Stromal cell of bone marrow (primary cell): ENCODE results near the gene DNAJC28.
"Not testable (repeated sequence)": the region's sequence is repeated elsewhere in the genome, so short reads cannot be mapped to it uniquely, and the experiment has no call there.

Source experiments
- DNase-seq: peaks from one replicate; pipeline ENCODE4 v3.0.0-alpha.2; 2012; ENCODE audit warnings: low read depth

DNAJC28 gene, protein sequence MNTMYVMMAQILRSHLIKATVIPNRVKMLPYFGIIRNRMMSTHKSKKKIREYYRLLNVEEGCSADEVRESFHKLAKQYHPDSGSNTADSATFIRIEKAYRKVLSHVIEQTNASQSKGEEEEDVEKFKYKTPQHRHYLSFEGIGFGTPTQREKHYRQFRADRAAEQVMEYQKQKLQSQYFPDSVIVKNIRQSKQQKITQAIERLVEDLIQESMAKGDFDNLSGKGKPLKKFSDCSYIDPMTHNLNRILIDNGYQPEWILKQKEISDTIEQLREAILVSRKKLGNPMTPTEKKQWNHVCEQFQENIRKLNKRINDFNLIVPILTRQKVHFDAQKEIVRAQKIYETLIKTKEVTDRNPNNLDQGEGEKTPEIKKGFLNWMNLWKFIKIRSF

DNA sequence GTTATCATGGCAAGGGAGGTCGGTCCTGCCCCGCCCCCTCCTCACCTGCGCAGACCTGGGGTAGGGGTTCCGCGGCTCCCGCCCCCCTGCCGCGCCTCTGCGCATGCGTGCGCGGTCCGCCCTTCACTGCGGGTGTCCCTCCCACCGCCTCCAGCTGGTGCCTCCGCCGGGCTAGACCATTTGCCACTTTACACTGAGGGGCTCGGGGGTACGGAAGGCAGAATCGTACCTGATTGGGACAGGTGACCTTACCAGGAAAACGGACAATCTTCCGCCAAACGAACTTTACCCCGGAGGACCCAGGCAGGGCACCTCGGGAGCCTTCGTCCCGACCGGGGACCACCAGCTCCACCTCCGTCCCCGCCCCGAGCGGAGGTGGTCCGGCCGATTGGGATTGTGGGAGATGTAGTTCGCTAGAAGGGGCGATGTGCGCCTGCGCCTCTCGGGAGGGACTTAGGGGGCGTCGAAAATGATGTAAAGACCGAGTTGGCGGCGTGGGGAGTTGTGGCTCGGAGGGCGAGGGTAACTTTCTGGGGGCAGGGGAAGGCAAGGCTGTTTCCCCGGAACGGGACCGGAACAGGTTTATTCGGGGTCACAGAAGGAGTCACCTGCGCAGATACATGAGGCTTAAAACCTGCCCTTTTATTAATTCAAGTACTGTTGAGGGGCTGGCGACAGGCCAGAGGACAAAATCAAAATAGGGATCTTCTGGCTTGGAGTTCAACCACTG lies at the start of gene DNAJC28:
Gene DNAJC28, minus strand, starts transcription at position 344 of the 730 bp plus-strand sequence. CDS start 2,323 bp downstream, outside the sequence.
- peak; percentile 84 for DNase-seq

DNA sequence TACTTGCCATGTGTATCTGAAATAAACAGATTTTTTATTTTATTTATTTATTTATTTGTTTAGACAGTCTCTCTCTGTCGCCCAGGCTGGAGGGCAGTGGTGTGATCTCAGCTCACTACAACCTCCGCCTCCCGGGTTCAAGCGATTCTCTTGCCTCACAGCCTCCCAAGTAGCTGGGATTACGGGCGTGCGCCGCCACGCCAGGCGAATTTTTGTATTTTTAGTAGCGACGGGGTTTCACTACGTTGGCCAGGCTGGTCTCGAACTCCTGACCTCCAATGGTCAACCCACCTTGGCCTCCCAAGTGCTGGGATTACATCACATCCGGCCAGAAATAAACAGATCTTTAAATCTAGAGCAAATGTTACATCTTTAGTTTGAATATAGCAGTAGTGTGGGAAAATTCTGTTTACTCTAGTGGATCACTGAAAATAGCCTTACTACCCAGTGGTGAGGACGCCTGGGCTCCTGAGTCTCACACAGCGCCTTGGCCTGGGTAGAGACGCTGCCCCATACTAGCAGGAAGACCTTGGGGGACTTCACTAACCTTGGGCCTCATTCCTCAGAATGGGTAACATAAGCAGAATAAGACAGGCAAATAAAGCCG lies 49.7 kb upstream of the DNAJC28 start:
- DNase-seq: no peak

DNA sequence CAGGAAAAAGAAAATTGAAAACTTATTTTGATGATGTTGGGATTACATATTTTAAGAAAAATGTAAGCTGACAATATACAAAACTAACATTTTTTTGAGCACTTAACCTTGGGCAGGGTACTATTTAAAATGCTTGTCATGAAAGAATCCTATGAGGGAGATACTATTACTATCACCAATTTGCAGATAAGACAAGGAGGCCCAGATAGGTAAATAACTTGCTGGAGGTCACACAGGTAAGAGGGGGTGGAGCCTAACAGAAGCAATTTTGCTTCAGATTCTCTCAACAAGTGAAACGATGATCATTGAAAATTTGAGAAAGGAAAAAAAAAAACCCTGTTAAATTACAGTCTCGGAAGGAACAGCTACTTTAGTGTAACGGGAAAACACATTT lies 49.2 kb upstream of the DNAJC28 start:
- DNase-seq: no peak

DNA sequence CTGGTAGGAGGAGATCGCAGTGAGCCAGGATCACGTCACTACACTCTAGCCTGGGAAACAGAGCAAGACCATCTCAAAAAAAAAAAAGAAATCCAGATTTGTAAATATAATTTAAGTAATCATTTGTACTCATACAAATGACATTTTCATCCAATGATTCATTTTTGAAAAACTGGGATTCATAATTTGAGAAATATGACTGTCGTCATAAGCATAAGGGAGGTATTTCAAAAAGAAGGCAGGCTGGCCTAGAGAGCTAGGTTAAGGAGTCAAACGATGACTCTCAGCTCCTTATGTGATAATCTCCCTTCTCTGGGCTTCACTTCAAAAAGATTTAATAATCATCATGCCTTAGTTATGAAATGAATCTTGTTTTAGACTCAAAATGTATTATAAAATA lies 48.1 kb upstream of the DNAJC28 start:
- DNase-seq: peak; percentile 41

DNA sequence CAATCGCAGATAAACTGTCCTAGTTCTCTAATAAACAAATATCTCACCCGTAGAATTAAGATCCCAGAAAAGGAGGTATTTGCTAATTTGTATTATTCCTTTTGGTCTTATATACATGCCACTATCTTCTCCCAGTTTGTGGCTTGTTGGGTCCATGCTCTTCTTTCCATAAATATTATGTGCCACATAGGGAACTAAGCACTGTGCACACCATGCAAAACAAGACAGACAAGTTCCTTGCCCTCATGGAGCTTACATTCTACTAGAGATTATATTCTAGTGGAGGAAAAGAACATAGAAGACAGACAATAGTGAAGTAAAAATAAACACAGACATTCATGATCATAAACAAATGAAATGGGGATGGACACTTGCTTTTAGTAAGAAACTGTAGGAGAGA lies 45.7 kb upstream of the DNAJC28 start:
- DNase-seq: no peak

DNA sequence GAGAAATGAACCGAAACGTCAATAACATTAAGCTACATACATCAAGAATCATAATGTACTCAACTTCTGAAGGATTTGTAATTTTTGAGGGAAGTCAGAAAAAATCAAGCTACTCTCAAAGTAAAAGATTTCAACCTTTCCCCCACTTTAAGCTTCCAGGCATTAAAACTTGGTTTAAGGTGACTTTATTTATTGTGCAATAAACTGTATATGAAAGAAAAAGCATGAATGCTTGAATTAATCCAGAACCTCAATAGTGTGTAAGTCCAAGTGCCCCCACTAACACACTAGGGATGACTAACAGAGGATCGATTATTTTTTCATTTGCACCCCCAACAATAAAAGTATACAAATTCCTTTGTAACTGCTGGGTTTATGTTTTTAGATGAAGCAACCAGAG lies 39.5 kb upstream of the DNAJC28 start:
- DNase-seq: no peak

DNA sequence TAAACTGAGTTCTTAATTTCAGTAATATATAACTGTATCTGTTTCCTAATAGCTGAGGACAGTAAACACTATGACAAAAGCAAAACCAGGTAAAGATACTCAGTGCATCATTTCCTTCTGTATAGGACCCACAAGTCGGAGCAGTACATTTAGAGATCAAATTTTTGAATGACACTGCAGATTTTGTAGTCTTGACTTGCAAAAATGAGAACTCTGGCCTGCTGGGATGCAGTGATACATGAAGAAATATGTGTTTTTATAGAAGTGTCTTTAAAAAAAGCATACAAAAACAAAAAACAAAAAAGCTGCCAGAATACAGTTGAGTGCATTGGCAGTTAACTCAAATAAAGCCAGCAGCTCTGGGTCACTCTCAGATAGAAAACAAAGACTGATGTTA lies 31.4 kb upstream of the DNAJC28 start:
- DNase-seq: no peak

DNA sequence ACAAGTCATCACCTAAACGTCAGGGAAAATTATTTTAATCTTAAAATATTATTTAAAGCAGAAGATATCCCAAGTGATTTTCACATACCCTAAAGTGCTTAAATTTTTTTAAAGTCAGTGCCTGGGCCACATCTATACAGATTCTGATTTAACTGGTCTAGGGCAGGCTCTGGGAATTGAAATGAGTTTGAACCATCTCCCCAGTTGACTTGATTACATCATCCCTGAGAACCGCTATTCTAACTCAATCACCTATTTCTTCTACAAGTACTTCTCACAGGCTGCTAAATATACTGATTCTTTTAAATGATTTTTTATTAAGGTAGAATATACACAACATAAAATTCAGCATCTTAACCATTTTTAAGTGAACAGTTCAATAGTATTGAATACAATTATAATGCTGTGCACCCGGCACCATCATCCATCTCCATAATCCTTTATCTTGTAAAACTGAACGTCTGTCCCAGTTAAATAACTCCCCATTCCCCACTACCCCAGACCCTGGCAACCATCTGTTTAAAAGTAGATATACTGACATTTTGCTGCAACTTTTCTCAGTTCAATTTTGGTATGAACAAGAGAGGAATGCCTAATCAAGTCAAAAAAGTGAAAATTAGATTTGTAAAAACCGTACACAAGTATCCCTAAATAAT lies 30.9 kb upstream of the DNAJC28 start:
- no peak for DNase-seq

DNA sequence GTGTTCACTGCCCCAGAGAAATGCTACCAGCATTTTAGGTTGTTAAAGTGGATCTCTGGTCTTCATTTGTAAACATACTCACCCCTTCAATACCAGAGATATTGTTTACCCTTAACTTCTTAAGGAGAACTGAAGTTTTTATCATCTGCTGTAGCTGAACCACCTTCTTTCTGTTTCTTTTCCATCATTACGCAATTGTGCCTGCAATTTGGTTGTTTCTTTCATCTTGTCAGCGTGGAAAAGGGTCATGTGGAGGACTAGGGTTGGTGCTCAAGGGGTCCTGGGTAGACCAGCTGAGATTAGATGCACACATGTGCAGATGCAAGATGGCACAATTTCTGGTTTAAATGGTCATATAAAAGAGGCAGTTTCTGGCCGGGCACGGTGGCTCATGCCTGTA lies 27.4 kb upstream of the DNAJC28 start:
- no peak for DNase-seq

DNA sequence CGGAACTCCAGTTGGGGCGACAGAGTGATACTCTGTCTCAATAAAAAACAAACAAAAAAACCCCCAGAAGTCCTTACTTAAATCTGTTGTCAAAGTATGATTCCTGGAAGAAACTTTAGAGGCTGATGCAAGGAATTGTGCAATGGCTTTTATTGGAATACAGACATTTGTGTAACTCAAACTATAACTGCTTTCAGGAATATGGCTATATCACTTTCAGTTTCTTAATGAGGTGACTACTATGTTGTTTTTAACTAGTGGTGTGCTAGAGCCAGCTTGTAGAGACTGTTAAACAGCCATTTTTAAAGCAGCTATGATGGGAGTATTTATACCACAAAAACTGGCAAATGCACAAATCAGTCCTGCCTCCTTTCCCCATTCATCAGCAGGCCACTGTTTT lies 22.7 kb upstream of the DNAJC28 start:
- peak; percentile 55 for DNase-seq

DNA sequence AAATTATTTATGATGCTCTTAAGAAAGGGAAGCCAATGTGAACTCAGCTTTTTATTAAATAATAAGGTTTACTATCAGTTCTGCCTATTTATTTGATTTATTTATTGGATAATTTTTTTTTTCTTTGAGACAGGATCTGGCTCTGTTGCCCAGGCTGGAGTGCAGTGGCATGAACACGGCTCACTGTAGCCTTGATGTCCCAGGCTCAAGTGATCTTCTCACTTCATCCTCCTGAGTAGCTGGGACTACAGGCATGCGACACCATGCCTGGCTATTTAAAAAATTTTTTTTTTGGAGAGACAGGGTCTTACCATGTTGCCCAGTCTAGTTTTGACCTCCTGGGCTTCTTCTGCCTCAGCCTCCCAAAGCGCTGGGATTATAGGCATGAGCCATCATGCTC lies 21.0 kb upstream of the DNAJC28 start:
- DNase-seq: no peak

DNA sequence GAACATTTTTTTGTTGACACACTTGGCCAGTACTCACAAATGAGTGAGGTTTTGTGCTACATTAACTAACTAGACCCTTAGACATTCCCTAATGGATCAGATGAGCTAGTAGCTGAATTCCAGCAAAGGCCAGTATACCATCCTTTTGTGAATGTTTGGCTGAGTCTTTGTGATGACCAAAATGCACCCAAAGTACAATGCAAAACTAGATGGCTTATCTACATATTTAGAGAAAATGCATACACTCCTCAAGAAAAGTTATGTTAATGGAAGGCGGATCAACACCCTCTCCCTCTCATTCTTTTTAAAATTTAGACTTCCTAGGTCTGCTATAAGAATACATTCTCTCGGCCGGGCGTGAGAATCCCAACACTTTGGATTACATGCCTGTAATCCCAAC lies 20.1 kb upstream of the DNAJC28 start:
- no peak for DNase-seq

DNA sequence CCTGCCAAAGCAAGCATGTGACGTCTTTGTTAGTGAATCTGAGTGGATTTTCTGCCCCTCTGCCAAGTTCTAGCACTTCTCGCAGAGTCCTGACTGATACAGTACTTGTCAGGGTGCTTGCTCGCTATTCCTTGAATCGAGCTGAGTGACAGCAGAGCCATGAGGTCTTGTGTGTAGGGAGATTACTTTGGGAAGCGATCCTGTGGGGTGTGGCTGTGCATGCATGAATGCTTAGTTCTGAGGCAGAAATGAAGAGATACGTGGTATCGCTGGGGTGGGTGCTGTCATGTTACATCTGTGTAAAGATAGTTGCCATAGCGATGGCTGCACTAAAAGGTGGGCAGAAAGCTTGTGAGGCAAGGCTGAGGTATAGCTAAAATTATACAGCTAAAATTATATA lies 19.3 kb upstream of the DNAJC28 start:
- no peak for DNase-seq

DNA sequence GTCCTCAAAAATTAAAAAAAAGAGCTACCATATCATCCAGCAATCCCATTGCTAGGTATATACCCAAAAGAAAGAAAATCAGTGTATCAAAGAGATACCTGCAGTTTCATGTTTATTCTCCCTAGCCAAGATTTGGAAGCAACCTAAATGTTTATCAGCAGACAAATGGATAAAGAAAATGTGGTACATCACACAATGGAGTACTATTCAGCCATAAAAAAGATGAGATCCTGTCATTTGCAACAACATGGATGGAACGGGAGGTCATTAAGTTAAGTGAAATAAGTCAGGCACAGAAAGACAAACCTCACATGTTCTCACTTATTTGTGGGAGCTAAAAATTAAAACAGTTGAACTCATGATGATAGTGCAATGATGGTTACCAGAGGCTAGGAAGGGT lies 15.5 kb upstream of the DNAJC28 start:
- not testable (repeated sequence) for DNase-seq

DNA sequence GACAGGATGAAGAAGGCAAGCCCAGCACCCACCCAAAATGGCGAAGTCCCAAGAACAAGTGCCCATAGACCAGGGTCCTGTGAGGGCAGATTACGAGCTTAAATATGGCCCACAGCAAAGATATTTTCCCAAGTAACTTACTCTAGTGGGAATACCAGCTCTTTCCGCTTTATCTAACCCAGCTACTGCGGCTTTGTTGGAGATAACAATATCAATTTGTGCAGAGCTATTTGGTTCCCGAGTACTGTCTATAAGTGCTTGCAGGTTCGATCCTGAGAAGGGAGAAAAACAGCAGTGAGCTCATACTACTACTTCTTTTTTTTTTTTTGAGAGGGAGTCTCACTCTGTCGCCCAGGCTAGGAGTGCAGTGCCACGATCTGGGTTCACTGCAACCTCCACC lies 14.3 kb upstream of the DNAJC28 start:
- no peak for DNase-seq

DNA sequence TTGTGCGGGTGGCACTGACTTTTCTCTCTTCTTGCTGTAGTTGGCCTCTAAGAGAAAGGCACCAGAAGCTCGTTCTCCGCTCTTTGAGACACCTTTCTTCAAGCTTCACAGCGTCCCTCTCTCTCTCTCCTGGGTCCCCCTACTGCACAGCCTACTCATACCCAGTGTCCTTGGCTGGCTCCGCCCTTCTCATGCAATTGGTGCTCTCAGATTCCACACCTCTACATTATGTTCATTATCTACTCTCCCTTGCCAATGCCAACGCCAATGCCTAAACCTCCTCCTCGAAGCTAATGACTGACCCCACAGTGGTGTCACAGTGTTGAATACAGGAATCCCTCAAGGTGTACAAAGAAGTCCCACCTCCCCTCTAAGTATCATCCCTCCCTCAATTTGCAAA lies 4.8 kb upstream of the DNAJC28 start:
- no peak for DNase-seq

DNA sequence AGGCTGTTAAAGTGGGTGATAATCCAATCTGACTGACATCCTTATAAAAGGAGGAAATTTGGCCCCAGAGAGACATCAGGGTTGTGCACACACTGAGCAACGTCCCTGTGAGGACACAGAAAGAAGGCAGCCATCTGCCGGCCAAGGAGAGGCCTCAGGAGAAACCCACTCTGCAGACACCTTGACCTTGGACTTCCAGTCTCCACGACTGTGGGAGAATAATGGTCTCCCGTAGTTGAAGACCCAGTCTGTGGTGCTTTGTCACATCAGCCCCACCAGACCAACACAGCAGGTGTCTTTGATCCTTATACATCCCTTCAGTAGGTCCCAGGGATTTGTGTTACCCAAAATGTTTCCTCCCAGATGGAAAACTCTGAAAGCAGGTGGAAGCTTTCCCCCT lies 4.2 kb upstream of the DNAJC28 start:
- no peak for DNase-seq

DNA sequence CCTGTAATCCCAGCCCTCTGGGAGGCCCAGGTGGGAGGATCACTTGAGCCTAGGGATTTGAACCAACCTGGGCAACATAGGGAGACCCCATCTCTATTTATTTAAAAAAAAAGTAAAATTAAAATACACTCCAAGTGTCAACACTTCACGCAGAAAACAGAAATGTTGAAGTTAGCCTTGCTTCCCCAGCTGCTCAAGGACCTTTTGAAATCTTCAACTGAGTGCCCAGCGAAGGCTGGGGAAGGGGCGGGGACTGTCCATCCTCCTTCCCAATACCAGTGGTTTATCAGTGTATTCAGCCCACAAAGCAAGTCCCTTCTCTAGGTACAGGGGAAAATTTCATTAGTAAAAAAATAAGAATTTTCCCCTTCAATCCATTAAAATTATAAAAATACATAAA lies 2.2 kb upstream of the DNAJC28 start:
- no peak for DNase-seq

DNA sequence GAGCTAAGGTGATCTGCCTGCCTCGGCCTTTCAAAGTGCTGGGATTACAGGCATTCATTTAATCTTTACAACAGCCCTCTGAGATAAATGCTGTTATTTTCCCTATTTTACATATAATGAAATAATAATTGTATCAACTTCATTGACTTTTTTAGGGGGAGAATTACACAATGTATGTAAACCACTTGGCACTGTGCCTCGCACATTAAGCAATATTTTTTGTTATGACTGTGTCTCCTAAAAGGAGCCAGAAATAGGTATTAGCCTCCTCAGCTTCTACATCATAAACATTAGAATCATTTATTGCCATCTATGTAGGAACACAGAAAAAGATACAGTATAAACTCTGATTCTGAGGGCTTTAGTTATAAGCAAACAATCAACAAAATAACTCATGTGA lies 1.1 kb upstream of the DNAJC28 start:
- DNase-seq: no peak

DNA sequence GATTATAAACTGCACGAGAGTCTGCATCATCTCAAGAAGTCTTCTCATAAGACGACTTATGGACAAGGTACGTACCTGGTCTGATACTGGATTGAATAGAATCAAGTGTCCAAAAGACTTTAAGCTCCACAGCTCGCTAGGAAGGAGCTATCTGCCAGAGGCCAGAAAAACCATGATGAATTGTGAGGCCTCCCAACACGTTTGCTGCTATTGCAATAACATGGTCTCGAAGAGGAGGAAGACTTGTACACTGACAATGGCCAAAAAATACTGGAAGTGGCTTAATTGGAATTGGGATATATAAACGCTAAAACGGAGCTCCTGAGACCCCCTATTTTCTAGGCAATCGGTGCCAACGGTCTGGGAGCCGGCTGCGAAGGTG lies 534 bp downstream of the DNAJC28 start:
- DNase-seq: no peak

DNA sequence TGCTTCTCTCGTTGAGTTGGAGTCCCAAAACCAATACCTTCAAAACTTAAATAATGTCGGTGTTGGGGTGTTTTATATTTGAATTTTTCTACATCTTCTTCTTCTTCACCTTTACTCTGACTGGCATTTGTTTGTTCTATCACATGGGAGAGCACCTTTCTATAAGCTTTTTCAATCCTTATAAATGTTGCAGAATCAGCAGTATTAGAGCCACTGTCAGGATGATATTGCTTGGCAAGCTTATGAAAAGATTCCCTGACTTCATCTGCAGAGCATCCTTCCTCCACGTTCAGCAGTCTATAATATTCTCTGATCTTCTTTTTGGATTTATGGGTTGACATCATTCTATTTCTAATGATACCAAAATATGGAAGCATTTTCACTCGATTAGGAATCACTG lies 2.6 kb downstream of the DNAJC28 start:
- DNase-seq: no peak

DNA sequence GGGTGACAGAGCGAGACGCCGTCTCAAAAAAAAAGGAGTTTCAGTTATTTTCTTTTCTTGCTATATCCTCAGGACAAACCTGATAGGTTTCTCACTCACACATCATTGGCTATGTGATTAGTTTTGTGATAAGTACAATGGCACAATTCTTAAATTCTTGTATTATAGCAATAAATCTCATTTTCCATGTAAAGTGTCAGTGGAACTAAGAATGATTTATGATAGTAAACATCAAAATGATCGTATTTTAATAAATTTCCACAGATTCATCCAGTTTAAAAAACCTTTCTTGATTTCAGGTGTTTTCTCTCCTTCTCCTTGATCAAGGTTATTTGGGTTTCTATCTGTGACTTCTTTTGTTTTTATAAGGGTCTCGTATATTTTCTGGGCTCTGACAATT lies 3.5 kb downstream of the DNAJC28 start:
- DNase-seq: no peak
